Activated CD8-positive, alpha-beta memory T cell treated with anti-CD3 and anti-CD28 coated beads, Interleukin-2, amount 50 U/mL, for 24 hours (primary cell): ENCODE results near the gene KCNH1.
A peak's percentile ranks its signal among the peaks of the same experiment; 100 is the strongest.

ENCODE experiments used
- DNase-seq: peaks from one replicate; pipeline ENCODE4 v3.0.0-alpha.2; 2020; ENCODE audit errors: extremely low read depth

KCNH1 gene, protein sequence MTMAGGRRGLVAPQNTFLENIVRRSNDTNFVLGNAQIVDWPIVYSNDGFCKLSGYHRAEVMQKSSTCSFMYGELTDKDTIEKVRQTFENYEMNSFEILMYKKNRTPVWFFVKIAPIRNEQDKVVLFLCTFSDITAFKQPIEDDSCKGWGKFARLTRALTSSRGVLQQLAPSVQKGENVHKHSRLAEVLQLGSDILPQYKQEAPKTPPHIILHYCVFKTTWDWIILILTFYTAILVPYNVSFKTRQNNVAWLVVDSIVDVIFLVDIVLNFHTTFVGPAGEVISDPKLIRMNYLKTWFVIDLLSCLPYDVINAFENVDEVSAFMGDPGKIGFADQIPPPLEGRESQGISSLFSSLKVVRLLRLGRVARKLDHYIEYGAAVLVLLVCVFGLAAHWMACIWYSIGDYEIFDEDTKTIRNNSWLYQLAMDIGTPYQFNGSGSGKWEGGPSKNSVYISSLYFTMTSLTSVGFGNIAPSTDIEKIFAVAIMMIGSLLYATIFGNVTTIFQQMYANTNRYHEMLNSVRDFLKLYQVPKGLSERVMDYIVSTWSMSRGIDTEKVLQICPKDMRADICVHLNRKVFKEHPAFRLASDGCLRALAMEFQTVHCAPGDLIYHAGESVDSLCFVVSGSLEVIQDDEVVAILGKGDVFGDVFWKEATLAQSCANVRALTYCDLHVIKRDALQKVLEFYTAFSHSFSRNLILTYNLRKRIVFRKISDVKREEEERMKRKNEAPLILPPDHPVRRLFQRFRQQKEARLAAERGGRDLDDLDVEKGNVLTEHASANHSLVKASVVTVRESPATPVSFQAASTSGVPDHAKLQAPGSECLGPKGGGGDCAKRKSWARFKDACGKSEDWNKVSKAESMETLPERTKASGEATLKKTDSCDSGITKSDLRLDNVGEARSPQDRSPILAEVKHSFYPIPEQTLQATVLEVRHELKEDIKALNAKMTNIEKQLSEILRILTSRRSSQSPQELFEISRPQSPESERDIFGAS

GRCh38 chr1:211133836-211134669 lies at the start of gene KCNH1:
KCNH1 (minus strand) TSS chr1:211134148; CDS start chr1:211133945, 203 bp downstream.
- peak; percentile 44 for DNase-seq

DNA sequence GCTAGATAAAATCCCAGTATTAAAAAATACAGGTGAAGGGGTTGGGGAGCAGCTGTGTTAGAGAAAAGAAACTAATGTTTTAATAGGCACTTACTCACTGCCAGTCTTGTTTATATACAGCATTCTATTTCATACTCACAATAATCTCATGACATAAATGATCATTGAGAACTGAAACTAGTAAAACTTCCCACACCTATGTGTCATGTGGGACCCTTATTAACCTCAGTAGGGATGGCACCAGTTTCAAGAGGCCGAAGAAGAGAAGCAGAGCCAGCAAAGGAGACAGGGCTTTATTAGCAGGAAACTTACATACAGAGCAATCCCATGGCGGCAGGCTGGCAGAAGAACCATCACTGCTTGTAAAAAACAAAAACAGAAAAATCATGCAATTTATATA lies 48.8 kb upstream of the KCNH1 start:
- no peak for DNase-seq

GRCh38 chr1:211174375-211174774 lies 40.4 kb upstream of the KCNH1 start:
- DNase-seq: no peak

DNA sequence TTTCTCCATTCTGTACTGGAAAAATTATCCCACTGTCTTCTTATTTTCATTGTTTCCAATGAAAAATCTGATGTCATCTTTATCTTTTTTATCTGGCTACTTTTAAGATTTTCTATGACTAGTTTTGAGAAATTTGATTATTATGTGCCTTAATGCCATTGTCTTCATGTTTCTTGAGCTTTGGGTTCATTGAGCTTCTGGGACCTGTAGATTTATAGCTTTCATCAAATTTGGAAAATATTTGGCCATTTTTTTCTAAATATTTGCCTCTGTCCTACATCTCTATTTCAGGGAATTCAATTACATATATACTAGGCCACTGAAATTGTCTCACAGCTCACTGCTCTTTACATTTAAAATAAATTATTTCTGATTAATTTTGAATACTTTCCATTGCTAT lies 38.7 kb upstream of the KCNH1 start:
- DNase-seq: no peak

DNA sequence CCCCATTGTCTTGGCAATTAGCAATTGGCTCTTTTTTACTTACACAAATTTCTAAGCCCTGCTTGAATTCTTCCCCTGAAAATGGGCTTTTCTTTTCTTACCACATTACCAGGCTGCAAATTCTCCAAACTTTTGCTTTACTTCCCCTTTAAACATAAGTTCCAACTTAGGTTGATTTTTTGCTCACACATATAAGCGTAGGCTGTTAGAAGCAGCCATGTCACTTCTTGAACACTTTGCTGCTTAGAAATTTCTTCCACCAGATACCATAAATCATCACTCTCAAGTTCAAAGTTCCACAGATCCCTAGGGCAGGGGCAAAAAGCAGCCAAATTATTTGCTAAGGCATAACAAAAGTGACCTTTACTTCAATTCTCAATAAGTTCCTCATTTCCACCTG lies 35.4 kb upstream of the KCNH1 start:
- no peak for DNase-seq

GRCh38 chr1:211158866-211159265 lies 24.9 kb upstream of the KCNH1 start:
- DNase-seq: no peak

DNA sequence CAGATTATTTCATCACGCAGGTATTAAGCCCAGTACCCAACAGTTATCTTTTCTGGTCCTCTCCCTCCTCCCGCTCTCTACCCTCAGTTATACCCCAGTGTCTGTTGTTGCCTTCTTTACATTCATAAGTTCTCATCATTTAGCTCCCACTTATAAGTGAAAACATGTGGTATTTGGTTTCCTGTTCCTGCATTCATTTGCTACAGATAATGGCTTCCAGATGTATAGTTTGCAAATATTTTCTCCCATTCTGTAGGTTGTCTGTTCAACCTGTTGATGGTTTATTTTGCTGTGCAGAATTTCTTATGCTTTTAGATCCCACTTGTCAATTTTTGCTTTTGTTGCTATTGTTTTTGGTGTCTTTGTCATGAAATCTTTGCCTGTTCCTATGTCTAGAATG lies 21.1 kb upstream of the KCNH1 start:
- DNase-seq: no peak

- no peak for DNase-seq
These were observed 20.0 kb upstream of the KCNH1 start for GRCh38 chr1:211153932-211154331.

DNA sequence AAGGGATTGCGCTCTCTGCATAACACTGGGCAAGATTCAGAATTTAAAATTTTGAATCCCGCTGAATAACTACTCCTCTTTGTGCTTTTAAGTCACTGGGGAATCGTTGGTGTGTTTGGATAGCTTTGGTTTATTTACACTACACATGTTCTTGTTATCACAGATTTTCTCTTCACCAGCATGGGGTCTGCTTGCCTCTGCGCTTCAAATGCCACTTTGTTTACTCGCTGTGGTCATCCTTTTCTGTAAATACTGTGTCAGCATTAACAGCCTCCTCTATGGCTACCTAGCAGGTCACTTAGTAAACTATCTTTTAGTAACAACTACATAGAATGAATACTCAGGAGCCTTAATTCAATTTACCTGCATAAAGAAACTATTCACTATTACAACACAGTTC lies 14.4 kb upstream of the KCNH1 start:
- DNase-seq: no peak

DNA sequence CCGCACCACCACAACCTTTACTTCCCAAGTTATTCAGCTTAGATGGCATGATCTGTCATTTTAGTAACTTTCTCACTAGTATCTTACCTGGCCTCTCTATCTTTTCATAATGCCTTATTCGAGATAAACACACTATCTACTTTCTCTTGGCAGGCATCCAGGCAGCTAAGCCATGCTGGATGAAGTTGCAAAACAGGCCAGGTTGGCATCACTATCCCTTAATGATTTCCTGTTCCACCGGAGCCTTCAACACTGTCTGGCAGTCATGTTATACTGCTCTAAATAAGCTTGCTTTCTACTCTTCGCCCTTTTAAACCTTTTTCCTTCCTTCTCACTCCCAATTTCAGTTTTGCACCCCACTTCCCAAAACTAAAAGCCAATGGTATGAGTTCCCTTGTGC lies 12.0 kb upstream of the KCNH1 start:
- DNase-seq: no peak

DNA sequence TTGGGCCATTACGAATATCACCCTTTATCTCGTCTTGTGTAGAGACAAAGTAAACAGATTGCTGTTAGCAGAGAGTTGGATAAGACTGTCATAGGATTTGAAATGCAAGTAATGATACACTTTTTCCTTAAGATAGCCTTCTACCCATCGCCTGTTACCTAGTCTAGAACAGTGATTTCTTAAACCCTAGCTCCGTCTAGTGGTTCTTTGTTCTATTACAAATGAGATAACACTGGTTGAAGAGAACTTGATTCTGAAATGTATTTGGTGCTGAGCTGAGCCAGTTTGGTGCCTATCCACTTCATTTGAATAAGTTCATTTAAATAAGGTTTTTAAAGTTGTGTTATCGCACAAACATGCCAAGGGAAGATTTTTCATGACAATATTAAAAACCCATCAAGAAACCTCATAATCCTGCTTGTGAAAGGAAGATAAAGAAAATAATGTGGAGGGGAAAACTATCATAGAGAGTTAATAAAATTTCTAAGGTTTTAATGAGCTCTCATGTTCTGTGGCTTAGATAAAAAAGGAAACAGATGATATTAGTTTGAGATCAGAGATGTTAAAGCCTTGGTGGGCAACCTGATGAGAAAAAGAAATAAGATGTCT lies 1.5 kb upstream of the KCNH1 start:
- no peak for DNase-seq

GRCh38 chr1:211133393-211133835 lies 534 bp downstream of the KCNH1 start:
- DNase-seq: no peak

DNA sequence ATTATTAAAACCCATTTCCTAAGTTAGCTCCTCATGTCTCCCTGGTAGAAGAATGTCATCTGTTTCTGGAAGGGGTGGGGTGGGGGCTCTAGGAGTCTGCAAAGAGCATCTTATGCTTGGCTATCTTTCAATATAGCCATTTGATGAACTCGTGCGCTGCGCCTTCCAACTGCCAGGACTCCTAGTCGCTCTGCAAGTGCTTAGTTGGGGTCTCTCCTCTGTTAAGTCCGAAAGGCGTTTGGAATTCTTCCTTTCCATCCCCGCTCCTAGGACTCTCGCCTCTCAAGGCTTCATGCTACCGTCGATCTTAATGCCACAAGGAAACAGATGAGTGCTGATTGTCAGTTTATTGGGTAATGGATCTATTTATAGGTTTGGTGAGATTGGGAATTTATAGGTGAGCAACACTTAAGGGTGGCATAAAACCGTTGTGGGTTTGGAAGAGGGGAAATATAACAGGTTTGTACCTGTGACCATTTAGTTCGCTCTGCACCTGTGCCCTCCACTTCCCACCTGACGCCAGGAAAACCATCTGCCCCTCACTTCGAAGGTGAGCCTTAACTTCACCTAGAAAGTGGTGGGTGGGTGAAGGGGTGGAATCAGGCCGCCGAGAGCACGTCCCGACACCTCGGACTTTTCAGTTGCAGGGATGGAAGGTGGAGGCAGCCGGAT lies 1.1 kb downstream of the KCNH1 start:
- no peak for DNase-seq

DNA sequence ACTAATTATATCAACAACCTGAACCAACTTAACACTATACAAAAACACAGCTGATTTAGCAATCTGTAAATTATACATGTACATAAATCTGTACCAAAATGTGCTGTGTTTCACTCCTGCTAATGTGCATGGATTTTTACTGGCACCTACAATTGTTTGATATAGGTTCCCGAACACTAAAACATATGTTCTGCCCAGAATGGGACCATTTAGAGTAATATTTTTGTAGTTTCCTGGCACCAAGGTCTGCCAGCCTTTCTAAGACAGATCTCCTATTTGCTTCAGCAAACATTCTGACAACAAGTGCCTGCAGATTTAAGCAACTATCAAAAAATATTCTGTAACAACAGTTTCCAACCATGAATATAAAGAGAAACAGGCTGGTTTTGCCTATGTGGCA lies 4.2 kb downstream of the KCNH1 start:
- DNase-seq: no peak

GRCh38 chr1:211127166-211127565 lies 6.8 kb downstream of the KCNH1 start:
- DNase-seq: no peak

DNA sequence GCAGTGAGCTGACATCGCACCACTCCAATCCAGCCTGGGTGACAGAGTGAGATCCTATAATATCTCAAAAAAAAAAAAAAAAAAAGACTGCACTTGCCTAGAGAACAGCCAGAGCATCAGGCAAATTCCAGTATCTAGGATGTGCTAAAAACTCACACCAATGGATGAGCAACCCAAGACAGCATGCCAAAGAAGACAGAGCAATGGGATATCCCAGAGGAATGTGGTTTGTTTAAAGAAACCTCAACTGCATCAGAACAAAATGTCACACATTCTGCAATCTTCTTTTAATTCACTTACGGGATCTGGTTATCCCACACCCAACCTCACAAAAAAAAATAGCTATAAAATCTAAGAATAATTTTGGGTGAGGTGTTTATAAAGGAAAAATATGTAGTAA lies 7.3 kb downstream of the KCNH1 start:
- no peak for DNase-seq

GRCh38 chr1:211118407-211119102 lies 15.4 kb downstream of the KCNH1 start:
- DNase-seq: no peak

- DNase-seq: no peak
These were observed 19.5 kb downstream of the KCNH1 start for GRCh38 chr1:211114446-211114845.

DNA sequence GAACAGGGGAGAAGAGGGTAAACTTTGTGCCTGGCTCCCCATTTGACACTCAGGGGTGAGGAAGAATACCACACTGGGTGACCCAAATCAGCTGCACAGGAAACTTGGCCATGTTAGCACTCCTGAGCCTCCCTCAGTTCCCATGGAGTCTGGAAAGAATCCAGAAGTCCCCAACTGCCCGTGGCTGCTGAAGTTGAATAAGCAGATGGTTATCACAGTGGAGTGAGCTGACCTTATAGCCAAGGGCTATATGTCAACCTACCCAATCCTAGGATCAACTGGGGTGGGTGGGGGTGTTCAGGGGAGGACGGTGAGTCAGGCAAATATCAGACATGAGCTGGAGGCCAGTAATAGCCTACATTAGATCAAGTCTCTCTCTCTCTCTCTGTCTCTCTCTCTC lies 20.4 kb downstream of the KCNH1 start:
- DNase-seq: no peak

- DNase-seq: no peak
These were observed 22.6 kb downstream of the KCNH1 start for GRCh38 chr1:211111351-211111750.
